Stomach (tissue), 4 donors: ENCODE measurements around the gene MSH5.

Source experiments
- CTCF ChIP-seq, 7 experiments: fragments of 450-650 bp in 4 of 7; fragments of 200-600 bp in 3 of 7; sonication (generic) in 3 of 7; IDR thresholded peaks; one replicate each; pipeline ENCODE4 v1.5.1; 2016 to 2019; ENCODE audit warnings: antibody characterized with exemption in 7 of 7, control low read depth in 2 of 7, mild to moderate bottlenecking in 1 of 7
- EP300 ChIP-seq: sonication (generic); formaldehyde crosslinking; IDR thresholded peaks from one replicate; pipeline ENCODE4 v1.6.1; 2017; ENCODE audit warnings: antibody characterized with exemption
- POLR2A ChIP-seq, 4 donors: fragments of 450-650 bp; IDR thresholded peaks; one replicate each; pipeline ENCODE4 v1.6.1; 2016; ENCODE audit warnings: antibody characterized with exemption in 4 of 4, control low read depth in 2 of 4, mild to moderate bottlenecking in 1 of 4, moderate library complexity in 1 of 4
- POLR2AphosphoS5 ChIP-seq, 3 donors: sonication (generic); formaldehyde crosslinking; IDR thresholded peaks; one replicate each; pipeline ENCODE4 v1.6.1; 2016; ENCODE audit warnings: antibody characterized with exemption in 3 of 3

GRCh38 chr6:31762356-31762755 lies 22.6 kb downstream of the MSH5 start, which contains the start of gene SAPCD1:
- TF ChIP-seq POLR2A (IDR thresholded peaks at IDR 0.05) (no peak), CTCF (IDR thresholded peaks at IDR 0.05) (no peak), EP300 (no peak), POLR2AphosphoS5 (IDR thresholded peaks at IDR 0.05) (no peak)
